ENCODE measurements around the gene CDH8. TPM values are rescaled to one million over a fixed set of nuclear protein-coding genes. Genes with fewer than 3 reads are reported as not detected.

Gene CDH8
- polyA plus RNA-seq, 1 of the 3 experiments (the other 2 are of a cell fraction): 0.05 TPM

GRCh38 chr16:61862221-61863155, 173.8 kb downstream of the CDH8 start:
- no peak overlapping the region for H3K27ac ChIP-seq (ENCODE audit: low read depth in 2 of 2, low read length in 1 of 2)
- H4K20me1 ChIP-seq (ENCODE audit: insufficient read depth): no peaks in the 10 kb centered on the region
- H3F3A ChIP-seq (replicated peaks; ENCODE audit: insufficient read depth): no peaks in the 10 kb centered on the region
- no peak overlapping the region for H2AFZ ChIP-seq (ENCODE audit: low read depth)
- DNase-seq: no peak
- no peak overlapping the region for H3K9ac ChIP-seq
- H3K4me2 ChIP-seq: no peak overlapping the region
- no peaks in the 10 kb centered on the region; a peak in 1 of 4 replicates for H3K4me1 ChIP-seq (ENCODE audit: control insufficient read depth in 1 of 2, insufficient read depth in 2 of 2, low read depth in 1 of 2, low read length in 1 of 2)
- H3K79me2 ChIP-seq (ENCODE audit: insufficient read depth): no peaks in the 10 kb centered on the region
- no peaks in the 10 kb centered on the region for H3K36me3 ChIP-seq (replicated peaks in 1 of 2; ENCODE audit: control insufficient read depth in 1 of 2, insufficient read depth in 2 of 2, low read length in 1 of 2)
- ChIA-PET CTCF (interaction anchor here (0.9 to 1.0 kb wide), 2 partner anchors 9 to 14 kb away, joined by 3 read pairs; no protein-coding TSS in a partner anchor), POLR2A (no interaction called here)
- H3K27me3 ChIP-seq (ENCODE audit: insufficient read depth): no peaks in the 10 kb centered on the region
- WGBS (ENCODE audit: low lambda C conversion rate): 33% methylated on average over 6 of the region's 6 CpGs
- no peaks in the 10 kb centered on the region for H3K9me2 ChIP-seq
- H3K9me3 ChIP-seq: no peaks in the 10 kb centered on the region
- TF ChIP-seq MAX (IDR thresholded peaks at IDR 0.05; ENCODE audit: low read depth) (no peak), NRF1 (IDR thresholded peaks at IDR 0.05; ENCODE audit: low read depth, low read length) (no peak), RAD21 (IDR thresholded peaks at IDR 0.05; ENCODE audit: low read length) (no peak), EP300 (IDR thresholded peaks at IDR 0.05; ENCODE audit: borderline replicate concordance in 1 of 2, low read depth in 1 of 2, low read length in 1 of 2) (no peak), TEAD4 (IDR thresholded peaks at IDR 0.05; ENCODE audit: borderline replicate concordance, insufficient read depth) (no peak), SMC3 (IDR thresholded peaks at IDR 0.05; ENCODE audit: low read depth, low read length) (no peak), POLR2AphosphoS5 (IDR thresholded peaks at IDR 0.05; ENCODE audit: low read depth, low read length) (no peak)
- TF ChIP-seq, protein P1, sequence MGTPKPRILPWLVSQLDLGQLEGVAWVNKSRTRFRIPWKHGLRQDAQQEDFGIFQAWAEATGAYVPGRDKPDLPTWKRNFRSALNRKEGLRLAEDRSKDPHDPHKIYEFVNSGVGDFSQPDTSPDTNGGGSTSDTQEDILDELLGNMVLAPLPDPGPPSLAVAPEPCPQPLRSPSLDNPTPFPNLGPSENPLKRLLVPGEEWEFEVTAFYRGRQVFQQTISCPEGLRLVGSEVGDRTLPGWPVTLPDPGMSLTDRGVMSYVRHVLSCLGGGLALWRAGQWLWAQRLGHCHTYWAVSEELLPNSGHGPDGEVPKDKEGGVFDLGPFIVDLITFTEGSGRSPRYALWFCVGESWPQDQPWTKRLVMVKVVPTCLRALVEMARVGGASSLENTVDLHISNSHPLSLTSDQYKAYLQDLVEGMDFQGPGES (IDR thresholded peaks at IDR 0.05; ENCODE audit: low read depth, low read length): no peak
- TF ChIP-seq, protein P2, sequence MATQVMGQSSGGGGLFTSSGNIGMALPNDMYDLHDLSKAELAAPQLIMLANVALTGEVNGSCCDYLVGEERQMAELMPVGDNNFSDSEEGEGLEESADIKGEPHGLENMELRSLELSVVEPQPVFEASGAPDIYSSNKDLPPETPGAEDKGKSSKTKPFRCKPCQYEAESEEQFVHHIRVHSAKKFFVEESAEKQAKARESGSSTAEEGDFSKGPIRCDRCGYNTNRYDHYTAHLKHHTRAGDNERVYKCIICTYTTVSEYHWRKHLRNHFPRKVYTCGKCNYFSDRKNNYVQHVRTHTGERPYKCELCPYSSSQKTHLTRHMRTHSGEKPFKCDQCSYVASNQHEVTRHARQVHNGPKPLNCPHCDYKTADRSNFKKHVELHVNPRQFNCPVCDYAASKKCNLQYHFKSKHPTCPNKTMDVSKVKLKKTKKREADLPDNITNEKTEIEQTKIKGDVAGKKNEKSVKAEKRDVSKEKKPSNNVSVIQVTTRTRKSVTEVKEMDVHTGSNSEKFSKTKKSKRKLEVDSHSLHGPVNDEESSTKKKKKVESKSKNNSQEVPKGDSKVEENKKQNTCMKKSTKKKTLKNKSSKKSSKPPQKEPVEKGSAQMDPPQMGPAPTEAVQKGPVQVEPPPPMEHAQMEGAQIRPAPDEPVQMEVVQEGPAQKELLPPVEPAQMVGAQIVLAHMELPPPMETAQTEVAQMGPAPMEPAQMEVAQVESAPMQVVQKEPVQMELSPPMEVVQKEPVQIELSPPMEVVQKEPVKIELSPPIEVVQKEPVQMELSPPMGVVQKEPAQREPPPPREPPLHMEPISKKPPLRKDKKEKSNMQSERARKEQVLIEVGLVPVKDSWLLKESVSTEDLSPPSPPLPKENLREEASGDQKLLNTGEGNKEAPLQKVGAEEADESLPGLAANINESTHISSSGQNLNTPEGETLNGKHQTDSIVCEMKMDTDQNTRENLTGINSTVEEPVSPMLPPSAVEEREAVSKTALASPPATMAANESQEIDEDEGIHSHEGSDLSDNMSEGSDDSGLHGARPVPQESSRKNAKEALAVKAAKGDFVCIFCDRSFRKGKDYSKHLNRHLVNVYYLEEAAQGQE (IDR thresholded peaks at IDR 0.05; ENCODE audit: low read depth, low read length): no peak
- no peak overlapping the region for H3K4me3 ChIP-seq (ENCODE audit: low read depth in 2 of 2, low read length in 1 of 2)

- peaks cover 0 to 7% of the 10 kb centered on the region in 2 experiments; a peak in 1 of 4 replicates for H3K4me1 ChIP-seq (ENCODE audit: control insufficient read depth in 1 of 2, insufficient read depth in 2 of 2, low read depth in 1 of 2, low read length in 1 of 2)
- H3K9me2 ChIP-seq: no peaks in the 10 kb centered on the region
- no peak overlapping the region for H2AFZ ChIP-seq (ENCODE audit: low read depth)
- H3K9ac ChIP-seq: no peak overlapping the region
- H3K27ac ChIP-seq (ENCODE audit: low read depth in 2 of 2, low read length in 1 of 2): no peak overlapping the region
- ChIA-PET POLR2A (no interaction called here), CTCF (no interaction called here)
- no peaks in the 10 kb centered on the region for H3K79me2 ChIP-seq (ENCODE audit: insufficient read depth)
- no peaks in the 10 kb centered on the region for H3K9me3 ChIP-seq
- H3F3A ChIP-seq (replicated peaks; ENCODE audit: insufficient read depth): no peaks in the 10 kb centered on the region
- TF ChIP-seq MEF2A (IDR thresholded peaks at IDR 0.05; ENCODE audit: borderline replicate concordance, low read depth): no peak
- H3K36me3 ChIP-seq (replicated peaks in 1 of 2; ENCODE audit: control insufficient read depth in 1 of 2, insufficient read depth in 2 of 2, low read length in 1 of 2): no peaks in the 10 kb centered on the region
- H3K27me3 ChIP-seq (ENCODE audit: insufficient read depth): no peaks in the 10 kb centered on the region
- no peak for DNase-seq
- H4K20me1 ChIP-seq (ENCODE audit: insufficient read depth): no peaks in the 10 kb centered on the region
- no peak overlapping the region for H3K4me3 ChIP-seq (ENCODE audit: low read depth in 2 of 2, low read length in 1 of 2)
- H3K4me2 ChIP-seq: no peak overlapping the region
- 62% methylated on average over 1 of the region's 1 CpG for WGBS (ENCODE audit: low lambda C conversion rate)
Observed at GRCh38 chr16:61858988-61859387, 177.2 kb downstream of the CDH8 start.

Measured in SK-N-SH (cell line).